GM12878 (cell line): ENCODE measurements around the gene NFATC2. TPM values are rescaled to one million over a fixed set of nuclear protein-coding genes. Genes with fewer than 3 reads are reported as not detected.

ENCODE experiments used
- ATAC-seq: fragments of 200-7000 bp; cut with Tn5 transposase; 3 replicates; pipeline ENCODE4 v1.9.1; 2020; ENCODE audit warnings: mild to moderate bottlenecking, moderate library complexity
- BruUV-seq: library from RNA; stranded (reverse); fragments of 400-500 nt; replicated peaks from 2 replicates; lab custom pipeline; 2021; lab: Mats Ljungman, UMichigan
- CTCF ChIA-PET: fragments of 300-600 bp; sonication (Branson Sonifier 250); formaldehyde crosslinking; extraction: SDS; loops from one replicate; lab custom pipeline; 2021; ENCODE audit warnings: inconsistent platforms; lab: Yijun Ruan, JAX
- POLR2A ChIA-PET: fragments of 350-600 bp; formaldehyde crosslinking; extraction: SDS; loops from one replicate; lab custom pipeline; 2021; ENCODE audit warnings: inconsistent platforms; lab: Charles Lee
- RAD21 ChIA-PET: fragments of 300-600 bp; sonication (Branson Sonifier 250); formaldehyde crosslinking; loops from one replicate; lab custom pipeline; 2023; ENCODE audit warnings: antibody characterized with exemption; ENCODE audit not compliant: unreplicated experiment; lab: Charles Lee
- SMC1A ChIA-PET: fragments of 300-600 bp; sonication (Branson Sonifier 250); formaldehyde crosslinking; loops from one replicate; lab custom pipeline; 2023; ENCODE audit not compliant: unreplicated experiment, uncharacterized antibody; lab: Charles Lee
- DNase-seq: peaks from one replicate; pipeline ENCODE4 v3.0.0-alpha.2; 2011; ENCODE audit warnings: low read depth, low spot score
- FAIRE-seq: peaks from 3 replicates; lab custom pipeline; 2011; peaks lifted over from hg19 to GRCh38; lab: Jason Lieb, UNC
- H2AFZ ChIP-seq: 2 replicates; pipeline ENCODE4 v1.6.0; 2011; ENCODE audit warnings: low read depth, low read length, control low read depth; ENCODE audit not compliant: control insufficient read depth
- H3K27ac ChIP-seq: 2 replicates; pipeline ENCODE4 v1.5.1; 2011; ENCODE audit warnings: control low read depth; ENCODE audit not compliant: control insufficient read depth, insufficient read depth
- H3K27me3 ChIP-seq, 2 experiments: replicated peaks in 1 of 2; 2 replicates each; pipeline versions ENCODE4 v1.6.0 to v1.6.1; 2011; ENCODE audit warnings: low read length in 1 of 2; ENCODE audit not compliant: control insufficient read depth in 2 of 2, insufficient read depth in 2 of 2
- H3K36me3 ChIP-seq, 2 experiments: 2 replicates each; pipeline ENCODE4 v1.5.1; 2011; ENCODE audit warnings: low read length in 1 of 2; ENCODE audit not compliant: control insufficient read depth in 2 of 2, insufficient read depth in 2 of 2
- H3K4me1 ChIP-seq: 2 replicates; pipeline ENCODE4 v1.6.1; 2011; ENCODE audit warnings: mild to moderate bottlenecking, low read length, moderate library complexity, mixed read lengths; ENCODE audit not compliant: control insufficient read depth, insufficient read depth
- H3K4me2 ChIP-seq: 2 replicates; pipeline ENCODE4 v1.6.0; 2011; ENCODE audit warnings: control low read depth; ENCODE audit not compliant: control insufficient read depth, insufficient read depth
- H3K4me3 ChIP-seq: fragments of 200-600 bp; sonication (generic); 2 replicates; pipeline ENCODE4 v1.5.1; 2016
- H3K79me2 ChIP-seq: 2 replicates; pipeline ENCODE4 v1.6.0; 2011; ENCODE audit warnings: low read length; ENCODE audit not compliant: control insufficient read depth, insufficient read depth
- H3K9ac ChIP-seq: 2 replicates; pipeline ENCODE4 v1.8.0; 2011; ENCODE audit warnings: low read length, control low read depth, mixed read lengths; ENCODE audit not compliant: control insufficient read depth, insufficient read depth
- H3K9me3 ChIP-seq: replicated peaks from 3 replicates; pipeline ENCODE4 v1.5.1; 2011; ENCODE audit warnings: mild to moderate bottlenecking, low read length; ENCODE audit not compliant: control insufficient read depth, insufficient read depth
- H4K20me1 ChIP-seq: 2 replicates; pipeline ENCODE4 v1.6.0; 2011; ENCODE audit not compliant: control insufficient read depth, insufficient read depth
- ASH2L ChIP-seq: fragments of 300-600, 200-600 bp; sonication (generic); IDR thresholded peaks from 2 replicates; pipeline ENCODE4 v1.6.1; 2017; ENCODE audit warnings: low read depth, mild to moderate bottlenecking, borderline replicate concordance
- ATF2 ChIP-seq: IDR thresholded peaks from 2 replicates; pipeline ENCODE4 v1.6.1; 2012; ENCODE audit warnings: low read length, inconsistent platforms
- BCLAF1 ChIP-seq: fragments of 450-650 bp; IDR thresholded peaks from 2 replicates; pipeline ENCODE4 v1.6.1; 2017; ENCODE audit warnings: antibody characterized with exemption, mild to moderate bottlenecking, moderate library complexity
- CBX3 ChIP-seq: fragments of 200-600 bp; sonication (generic); IDR thresholded peaks from 2 replicates; pipeline ENCODE4 v1.6.1; 2016; ENCODE audit warnings: low read depth, borderline replicate concordance
- EGR1 ChIP-seq, 2 experiments: IDR thresholded peaks; 1 replicate in 1 of 2; 2 replicates in 1 of 2; pipeline ENCODE4 v1.6.1; 2011 to 2012; ENCODE audit warnings: low read depth in 2 of 2, low read length in 2 of 2, borderline replicate concordance in 1 of 2, mild to moderate bottlenecking in 1 of 2, moderate library complexity in 1 of 2
- EP300 ChIP-seq, 2 experiments: fragments of 150-350 bp in 1 of 2; IDR thresholded peaks; 2 replicates each; pipeline ENCODE4 v1.6.1; 2011 to 2012; ENCODE audit warnings: low read depth in 2 of 2, low read length in 2 of 2, borderline replicate concordance in 1 of 2, improper control_type of control experiment in 1 of 2, inconsistent platforms in 1 of 2; ENCODE audit not compliant: control insufficient read depth in 1 of 2
- MYC ChIP-seq: IDR thresholded peaks from 2 replicates; pipeline ENCODE4 v1.6.1; 2011; ENCODE audit warnings: mild to moderate bottlenecking, low read length, moderate library complexity, inconsistent platforms; ENCODE audit not compliant: insufficient read depth, insufficient replicate concordance, insufficient read length, severe bottlenecking
- NBN ChIP-seq: fragments of 450-650 bp; IDR thresholded peaks from 2 replicates; pipeline ENCODE4 v1.6.1; 2016
- NR2C1 ChIP-seq: fragments of 450-650 bp; IDR thresholded peaks from 2 replicates; pipeline ENCODE4 v1.6.1; 2017; ENCODE audit warnings: antibody characterized with exemption, mild to moderate bottlenecking, moderate library complexity
- NR2C2 ChIP-seq: IDR thresholded peaks from 2 replicates; pipeline ENCODE4 v1.6.1; 2011; ENCODE audit warnings: borderline replicate concordance, low read depth; ENCODE audit not compliant: control insufficient read depth, insufficient read length
- NRF1 ChIP-seq: conservative IDR thresholded peaks from 2 replicates; pipeline ENCODE4 v1.6.1; 2011; ENCODE audit warnings: mild to moderate bottlenecking, low read depth, low read length, improper control_type of control experiment
- PAX5 ChIP-seq: IDR thresholded peaks from 2 replicates; pipeline ENCODE4 v1.6.1; 2011; ENCODE audit warnings: low read depth, low read length, borderline replicate concordance
- POLR2A ChIP-seq: IDR thresholded peaks from 2 replicates; pipeline ENCODE4 v1.6.1; 2011; ENCODE audit warnings: low read depth, mild to moderate bottlenecking, low read length
- SIN3A ChIP-seq: IDR thresholded peaks from 2 replicates; pipeline ENCODE4 v1.6.1; 2012; ENCODE audit warnings: low read depth, low read length, improper control_type of control experiment
- SREBF2 ChIP-seq: IDR thresholded peaks from 2 replicates; pipeline ENCODE4 v1.6.1; 2012; ENCODE audit warnings: mild to moderate bottlenecking, low read length
- SUZ12 ChIP-seq: fragments of 200-600 bp; sonication (generic); IDR thresholded peaks from one replicate; pipeline ENCODE4 v1.6.1; 2018; ENCODE audit warnings: antibody characterized with exemption, mild to moderate bottlenecking; ENCODE audit not compliant: unreplicated experiment
- TCF7 ChIP-seq: IDR thresholded peaks from 2 replicates; pipeline ENCODE4 v1.6.1; 2014; ENCODE audit warnings: antibody characterized with exemption, borderline replicate concordance
- WGBS: methylation state at CpG from one replicate; pipeline ENCODE4 v1.1.6; 2016; ENCODE audit warnings: low lambda C conversion rate; ENCODE audit not compliant: insufficient replicate concordance, insufficient coverage; ENCODE audit errors: missing lambda C conversion rate; 5-methylcytosine and 5-hydroxymethylcytosine counted together
- in situ Hi-C: fragments of 300-500 bp; cut with MboI; formaldehyde crosslinking; loops from 9 replicates; pipeline ENCODE4 v1.14.3; 2018; ENCODE audit warnings: mixed read lengths
- intact Hi-C: fragments of 100-400 bp; cut with micrococcal nuclease; formaldehyde crosslinking; loops from one replicate; pipeline ENCODE4 v1.14.2; 2022; ENCODE audit not compliant: unreplicated experiment
- polyA plus RNA-seq, 11 experiments: library from polyadenylated mRNA; depleted of rRNA in 4 of 11; unstranded in 6 of 11; stranded (reverse) in 5 of 11; fragments of >200 nt; fragmentation: Nextera tagmentation in 4 of 11; fragmentation: Illumina TruSeq in 1 of 11; extraction: Ambion mirVana in 4 of 11; extraction: Trizol in 1 of 11; gene quantifications; 1 replicate in 1 of 11; 2 replicates in 10 of 11; pipeline versions ENCODE4 v1.2.1 to v1.2.3, GENCODE V29; 2011 to 2016; ENCODE audit warnings: inconsistent platforms in 2 of 11, missing spikeins in 2 of 11, low read depth in 1 of 11
- total RNA-seq, 4 experiments: library from RNA; depleted of rRNA in 3 of 4; stranded (reverse); fragments of >200 nt in 3 of 4; fragmentation: Illumina TruSeq in 1 of 4; extraction: Trizol in 1 of 4; gene quantifications; 2 replicates each; pipeline versions ENCODE4 v1.2.1 to v1.2.3, GENCODE V29; 2013 to 2021

The NFATC2 gene
- total and polyA plus RNA-seq, 10 of the 15 experiments (the other 5 are each of a cell fraction or from before 2014, with no cell fraction given) = 3.3 to 20.0 (median 7.3) TPM

GRCh38 chr20:51565298-51566144 is 23.0 kb upstream of the NFATC2 start:
- 36% methylated on average over 14 of the region's 14 CpGs for WGBS
- Histone ChIP-seq H3K4me1 (no peaks in the 10 kb centered on the region; the same call in 1 of the 2 replicates), H3K27me3 (peaks cover 12 to 21% of the 10 kb centered on the region in 2 experiments), H3K9me3 (no peaks in the 10 kb centered on the region; the same call in 2 of the 3 replicates), H3K36me3 (no peaks in the 10 kb centered on the region), H3K27ac (no peak overlapping the region), H3K9ac (no peak overlapping the region), H2AFZ (no peak overlapping the region), H4K20me1 (no peaks in the 10 kb centered on the region; the same call in 1 of the 2 replicates), H3K79me2 (no peaks in the 10 kb centered on the region), H3K4me2 (no peak overlapping the region), H3K4me3 (no peak overlapping the region)
- TF ChIP-seq PAX5 = no peak
- TF ChIP-seq TCF7 = no peak
- no peak for TF ChIP-seq MYC
- no peak for TF ChIP-seq NRF1
- TF ChIP-seq ASH2L = no peak
- no peak for TF ChIP-seq ATF2
- no peak for TF ChIP-seq NR2C1
- no peak for TF ChIP-seq EP300 (IDR thresholded peaks at IDR 0.05; ENCODE audit: borderline replicate concordance in 1 of 2, control insufficient read depth in 1 of 2, low read depth in 2 of 2, low read length in 2 of 2)
- TF ChIP-seq NR2C2 = no peak
- no peak for TF ChIP-seq EGR1 (IDR thresholded peaks at IDR 0.05; ENCODE audit: borderline replicate concordance in 1 of 2, low read depth in 2 of 2, low read length in 2 of 2)
- no peak for TF ChIP-seq SREBF2
- TF ChIP-seq POLR2A = no peak
- no peak for TF ChIP-seq CBX3
- no peak for TF ChIP-seq SIN3A
- TF ChIP-seq SUZ12 = no peak
- TF ChIP-seq NBN = no peak
- no peak for TF ChIP-seq BCLAF1
- intact Hi-C loops (no loop called here), in situ Hi-C loops (no loop called here)
- CTCF ChIA-PET = interaction anchor here (0.7 to 1.1 kb wide), 2 partner anchors 58 to 178 kb away, joined by 3 read pairs; no protein-coding TSS in a partner anchor
- SMC1A ChIA-PET = interaction anchor here (0.7 kb wide), 1 partner anchor 61 kb away, joined by 5 read pairs; no protein-coding TSS in a partner anchor
- no peak for FAIRE-seq
- no peak for DNase-seq
- ATAC-seq = peak; percentile 18; the same call in 1 of the 3 replicates
- BruUV-seq = no TSS peak
- POLR2A ChIA-PET = no interaction called here
- RAD21 ChIA-PET = interaction anchor here (0.6 to 1.5 kb wide), 2 partner anchors 29 to 32 kb away, joined by 3 to 4 read pairs; no protein-coding TSS in a partner anchor
